Kidney capillary endothelial cell (primary cell): ENCODE measurements around the gene CT45A8.
"Not testable (repeated sequence)": the region's sequence is repeated elsewhere in the genome, so short reads cannot be mapped to it uniquely, and the experiment has no call there.

Source experiments
- DNase-seq: peaks from one replicate; pipeline ENCODE4 v3.0.0-alpha.2; 2018; ENCODE audit warnings: low spot score

Gene CT45A8

DNA sequence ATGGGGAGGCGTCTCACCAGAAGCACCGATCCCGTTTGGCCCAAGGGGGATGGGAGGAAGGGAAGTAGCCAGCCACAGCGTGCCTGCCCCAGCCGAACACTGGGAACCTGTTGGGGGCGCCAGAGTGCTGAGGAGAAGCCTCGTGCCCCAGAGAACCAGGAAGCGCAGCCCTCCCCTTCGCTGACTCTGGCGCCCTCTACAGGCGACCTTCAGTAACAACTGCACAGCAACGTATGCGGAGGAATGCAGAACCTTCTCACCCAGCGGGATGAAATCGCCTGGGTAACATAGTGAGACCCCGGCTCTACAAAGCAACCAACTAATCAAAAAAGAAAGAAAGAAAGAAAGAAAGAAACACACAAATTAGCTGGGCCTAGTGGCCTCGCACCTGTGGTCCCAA, at the start of gene CT45A8:
CT45A8 (minus strand) TSS at position 101 of the 400 bp plus-strand sequence. CDS start 3,755 bp downstream, outside the sequence.
- DNase-seq: not testable (repeated sequence)

- DNase-seq: no peak
Measured at GRCh38 chrX:135893294-135893817, 39.0 kb upstream of the CT45A8 start, which contains the start of the genes CT45A10 and SAGE1. CT45A10 (minus strand) TSS chrX:135893444; CDS start chrX:135885344, 8,100 bp downstream. SAGE1 (plus strand) TSS chrX:135893716; CDS start chrX:135896243, 2,527 bp downstream.

- DNase-seq: no peak
Measured at GRCh38 chrX:135892781-135893180, 38.4 kb upstream of the CT45A8 start.

GRCh38 chrX:135890087-135890585, 35.8 kb upstream of the CT45A8 start:
- no peak for DNase-seq

- not testable (repeated sequence) for DNase-seq
Measured at GRCh38 chrX:135888976-135889375, 34.6 kb upstream of the CT45A8 start.

- DNase-seq: not testable (repeated sequence)
Measured at GRCh38 chrX:135888230-135888629, 33.9 kb upstream of the CT45A8 start.

DNA sequence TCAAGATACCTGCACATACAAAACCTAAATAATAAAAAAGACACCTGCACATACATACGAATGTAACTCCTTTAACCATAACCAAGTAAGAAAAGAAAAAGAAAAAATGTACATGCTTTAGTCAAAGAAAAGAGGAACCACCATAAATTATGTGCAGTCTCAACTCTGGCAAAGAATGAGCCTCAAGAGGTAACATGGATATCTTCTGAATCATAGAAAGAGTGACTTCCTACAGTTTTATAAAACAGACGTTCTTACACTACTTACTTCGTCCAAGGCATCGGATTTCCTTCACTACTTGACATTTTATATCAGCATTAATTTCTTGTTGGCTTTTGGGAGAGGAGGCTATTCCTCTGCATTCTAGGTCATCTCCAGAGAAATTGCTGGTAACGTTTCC, 28.4 kb upstream of the CT45A8 start:
- DNase-seq: not testable (repeated sequence)

DNA sequence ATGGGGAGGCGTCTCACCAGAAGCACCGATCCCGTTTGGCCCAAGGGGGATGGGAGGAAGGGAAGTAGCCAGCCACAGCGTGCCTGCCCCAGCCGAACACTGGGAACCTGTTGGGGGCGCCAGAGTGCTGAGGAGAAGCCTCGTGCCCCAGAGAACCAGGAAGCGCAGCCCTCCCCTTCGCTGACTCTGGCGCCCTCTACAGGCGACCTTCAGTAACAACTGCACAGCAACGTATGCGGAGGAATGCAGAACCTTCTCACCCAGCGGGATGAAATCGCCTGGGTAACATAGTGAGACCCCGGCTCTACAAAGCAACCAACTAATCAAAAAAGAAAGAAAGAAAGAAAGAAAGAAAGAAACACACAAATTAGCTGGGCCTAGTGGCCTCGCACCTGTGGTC, 17.4 kb upstream of the CT45A8 start, which contains the start of gene CT45A9:
CT45A9 (minus strand) TSS at position 101 of the 400 bp plus-strand sequence. CDS start 3,751 bp downstream, outside the sequence.
- DNase-seq: not testable (repeated sequence)

- DNase-seq: not testable (repeated sequence)
Measured at GRCh38 chrX:135837180-135837579, 17.2 kb downstream of the CT45A8 start, which contains the start of gene CT45A7. CT45A7 (minus strand) TSS chrX:135837280; CDS start chrX:135833533, 3,747 bp downstream.

DNA sequence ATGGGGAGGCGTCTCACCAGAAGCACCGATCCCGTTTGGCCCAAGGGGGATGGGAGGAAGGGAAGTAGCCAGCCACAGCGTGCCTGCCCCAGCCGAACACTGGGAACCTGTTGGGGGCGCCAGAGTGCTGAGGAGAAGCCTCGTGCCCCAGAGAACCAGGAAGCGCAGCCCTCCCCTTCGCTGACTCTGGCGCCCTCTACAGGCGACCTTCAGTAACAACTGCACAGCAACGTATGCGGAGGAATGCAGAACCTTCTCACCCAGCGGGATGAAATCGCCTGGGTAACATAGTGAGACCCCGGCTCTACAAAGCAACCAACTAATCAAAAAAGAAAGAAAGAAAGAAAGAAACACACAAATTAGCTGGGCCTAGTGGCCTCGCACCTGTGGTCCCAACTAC, 34.4 kb downstream of the CT45A8 start, which contains the start of gene CT45A2:
CT45A2 (minus strand) TSS at position 101 of the 400 bp plus-strand sequence. CDS start 3,747 bp downstream, outside the sequence.
- not testable (repeated sequence) for DNase-seq

GRCh38 chrX:135802687-135803086, 51.7 kb downstream of the CT45A8 start, which contains the start of gene CT45A6:
CT45A6 (minus strand) TSS chrX:135802787; CDS start chrX:135798993, 3,794 bp downstream.
- DNase-seq: not testable (repeated sequence)
